ENCODE measurements around the gene COG3. TPM values are rescaled to one million over a fixed set of nuclear protein-coding genes. Genes with fewer than 3 reads are reported as not detected.

The COG3 gene
- total RNA-seq, 1 experiment from 2014 or later: 17.6 TPM

DNA sequence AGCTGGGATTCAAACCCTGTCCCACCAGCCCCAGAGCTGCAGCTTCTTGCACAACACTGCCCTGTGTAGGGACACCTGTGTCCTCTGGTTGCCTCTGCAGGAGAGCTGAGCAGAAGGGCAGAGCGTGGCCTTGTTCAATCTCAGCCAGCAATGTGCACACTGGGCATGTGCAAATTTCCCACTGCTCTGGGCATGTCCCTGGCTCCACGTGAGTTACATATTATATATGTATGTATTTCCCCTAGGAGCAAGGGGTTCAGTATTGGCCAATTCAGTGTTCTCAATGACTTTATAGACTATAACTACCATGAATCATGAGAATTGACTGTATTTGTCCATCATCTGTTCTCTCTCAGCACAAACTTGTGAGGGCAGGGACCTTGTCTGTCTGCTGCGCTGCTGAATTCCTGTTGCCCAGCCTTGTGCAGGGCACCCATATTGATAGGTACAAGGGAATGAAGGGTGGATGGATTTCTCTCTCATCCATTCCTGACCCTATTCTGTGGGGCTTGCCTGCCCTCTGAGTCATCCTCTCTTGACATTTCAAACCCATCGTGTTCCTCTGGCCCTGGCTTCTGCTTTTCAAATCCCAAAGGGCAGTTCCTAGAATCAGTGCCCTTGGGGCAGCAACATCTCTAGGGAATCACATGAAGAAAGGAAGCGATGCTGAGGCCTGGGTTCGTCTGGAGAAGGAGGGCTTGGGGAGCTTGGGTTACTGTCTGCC is 81.1 kb downstream of the COG3 start:
- H3K79me2 ChIP-seq (ENCODE audit: insufficient read depth, low read length): no peaks in the 10 kb centered on the region
- DNase-seq (ENCODE audit: low read depth, low spot score) (no peak), ATAC-seq (no peak)
- H4K20me1 ChIP-seq (ENCODE audit: insufficient read depth): no peaks in the 10 kb centered on the region
- H3K36me3 ChIP-seq (ENCODE audit: control insufficient read depth in 1 of 2, insufficient read depth in 2 of 2, low read length in 2 of 2): no peaks in the 10 kb centered on the region
- ChIA-PET CTCF (no interaction called here), RAD21 (ENCODE audit: low non-redundant PET in 1 of 2, low total read pairs in 2 of 2, uncharacterized antibody in 2 of 2, unreplicated experiment in 2 of 2) (no interaction called here), POLR2A (no interaction called here)
- no peak overlapping the region for H3K4me3 ChIP-seq (replicated peaks in 1 of 2; ENCODE audit: low read depth in 1 of 2, low read length in 2 of 2)
- intact Hi-C loops (cut with micrococcal nuclease): no loop called here
- no peaks in the 10 kb centered on the region for H3K9me3 ChIP-seq (ENCODE audit: control insufficient read depth in 1 of 2, insufficient read depth in 1 of 2, low read depth in 1 of 2, low read length in 2 of 2)
- BruUV-seq (replicated peaks): no TSS peak
- no peak overlapping the region for H3K9ac ChIP-seq (ENCODE audit: low read length)
- H3K27ac ChIP-seq (ENCODE audit: low read depth, low read length): no peak overlapping the region
- H2AFZ ChIP-seq (ENCODE audit: low read depth, low read length, poor library complexity, severe bottlenecking): no peak overlapping the region
- no peak overlapping the region for H3K4me2 ChIP-seq (ENCODE audit: low read length)
- no peaks in the 10 kb centered on the region for H3K4me1 ChIP-seq (ENCODE audit: control insufficient read depth in 1 of 2, insufficient read depth in 2 of 2, low read length in 2 of 2)
- peaks cover 8% of the 10 kb centered on the region; the same call in 1 of the 2 replicates for H3K27me3 ChIP-seq (ENCODE audit: insufficient read depth, low read length)
- TF ChIP-seq SIN3A (IDR thresholded peaks at IDR 0.05; ENCODE audit: low read depth): no peak
- no peak for TF ChIP-seq JUND (IDR thresholded peaks at IDR 0.05)
- no peak for TF ChIP-seq ZFX (IDR thresholded peaks at IDR 0.05)
- no peak for TF ChIP-seq SRF (IDR thresholded peaks at IDR 0.05; ENCODE audit: low read depth)
- TF ChIP-seq ELF1 (IDR thresholded peaks at IDR 0.05; ENCODE audit: borderline replicate concordance, low read depth): no peak
- TF ChIP-seq EZH2 (IDR thresholded peaks at IDR 0.05): no peak
- no peak for TF ChIP-seq FOSL1 (IDR thresholded peaks at IDR 0.05; ENCODE audit: low read depth)
- TF ChIP-seq, protein P1, sequence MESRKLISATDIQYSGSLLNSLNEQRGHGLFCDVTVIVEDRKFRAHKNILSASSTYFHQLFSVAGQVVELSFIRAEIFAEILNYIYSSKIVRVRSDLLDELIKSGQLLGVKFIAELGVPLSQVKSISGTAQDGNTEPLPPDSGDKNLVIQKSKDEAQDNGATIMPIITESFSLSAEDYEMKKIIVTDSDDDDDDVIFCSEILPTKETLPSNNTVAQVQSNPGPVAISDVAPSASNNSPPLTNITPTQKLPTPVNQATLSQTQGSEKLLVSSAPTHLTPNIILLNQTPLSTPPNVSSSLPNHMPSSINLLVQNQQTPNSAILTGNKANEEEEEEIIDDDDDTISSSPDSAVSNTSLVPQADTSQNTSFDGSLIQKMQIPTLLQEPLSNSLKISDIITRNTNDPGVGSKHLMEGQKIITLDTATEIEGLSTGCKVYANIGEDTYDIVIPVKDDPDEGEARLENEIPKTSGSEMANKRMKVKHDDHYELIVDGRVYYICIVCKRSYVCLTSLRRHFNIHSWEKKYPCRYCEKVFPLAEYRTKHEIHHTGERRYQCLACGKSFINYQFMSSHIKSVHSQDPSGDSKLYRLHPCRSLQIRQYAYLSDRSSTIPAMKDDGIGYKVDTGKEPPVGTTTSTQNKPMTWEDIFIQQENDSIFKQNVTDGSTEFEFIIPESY (IDR thresholded peaks at IDR 0.05; ENCODE audit: extremely low read depth, insufficient replicate concordance, low read length): no peak
- TF ChIP-seq EGR1 (IDR thresholded peaks at IDR 0.05; ENCODE audit: low read depth): no peak
- no peak for TF ChIP-seq POLR2A (IDR thresholded peaks at IDR 0.05; ENCODE audit: borderline replicate concordance, extremely low read depth, insufficient read depth, insufficient read length)
- TF ChIP-seq SP1 (IDR thresholded peaks at IDR 0.05; ENCODE audit: low read depth): no peak
- H3K9me2 ChIP-seq (ENCODE audit: insufficient read depth): no peaks in the 10 kb centered on the region
